HEK293 (cell line): ENCODE measurements around the gene GTF3C4.

Source experiments
- AEBP2 ChIP-seq: fragments of 450-650 bp; formaldehyde crosslinking; IDR thresholded peaks from 2 replicates; pipeline ENCODE4 v1.5.1; 2016; ENCODE audit warnings: missing biosample characterization, missing genetic modification characterization, borderline replicate concordance
- EGR2 ChIP-seq: fragments of 450-650 bp; formaldehyde crosslinking; IDR thresholded peaks from 2 replicates; pipeline ENCODE4 v1.5.1; 2016; ENCODE audit warnings: low read depth, missing biosample characterization, missing genetic modification characterization
- KLF10 ChIP-seq: fragments of 450-650 bp; IDR thresholded peaks from 2 replicates; pipeline ENCODE4 v1.5.1; 2018; ENCODE audit warnings: missing biosample characterization, mild to moderate bottlenecking, missing genetic modification characterization
- KLF8 ChIP-seq: fragments of 450-650 bp; formaldehyde crosslinking; IDR thresholded peaks from 2 replicates; pipeline ENCODE4 v1.5.1; 2016; ENCODE audit warnings: missing biosample characterization, missing genetic modification characterization
- MYNN ChIP-seq: fragments of 450-650 bp; formaldehyde crosslinking; IDR thresholded peaks from 2 replicates; pipeline ENCODE4 v1.5.1; 2016; ENCODE audit warnings: missing biosample characterization, missing genetic modification characterization, borderline replicate concordance
- PBX3 ChIP-seq: sonication (generic); formaldehyde crosslinking; IDR thresholded peaks from 2 replicates; pipeline ENCODE4 v1.8.1; 2022; ENCODE audit warnings: mild to moderate bottlenecking, moderate library complexity, missing genetic modification reagents
- PRDM2 ChIP-seq: fragments of 450-650 bp; formaldehyde crosslinking; IDR thresholded peaks from 2 replicates; pipeline ENCODE4 v1.5.1; 2016; ENCODE audit warnings: missing biosample characterization, missing genetic modification characterization, borderline replicate concordance
- REPIN1 ChIP-seq: fragments of 450-650 bp; formaldehyde crosslinking; IDR thresholded peaks from 2 replicates; pipeline ENCODE4 v1.5.1; 2017; ENCODE audit warnings: missing biosample characterization, missing genetic modification characterization, low read depth
- SP2 ChIP-seq: fragments of 450-650 bp; formaldehyde crosslinking; IDR thresholded peaks from 2 replicates; pipeline ENCODE4 v1.5.1; 2016; ENCODE audit warnings: missing biosample characterization, missing genetic modification characterization
- SP7 ChIP-seq: fragments of 450-650 bp; formaldehyde crosslinking; IDR thresholded peaks from 2 replicates; pipeline ENCODE4 v1.5.1; 2016; ENCODE audit warnings: missing biosample characterization, missing genetic modification characterization
- YY1 ChIP-seq: fragments of 450-650 bp; formaldehyde crosslinking; IDR thresholded peaks from 2 replicates; pipeline ENCODE4 v1.5.1; 2018; ENCODE audit warnings: missing biosample characterization, missing genetic modification characterization
- ZBTB48 ChIP-seq: fragments of 450-650 bp; formaldehyde crosslinking; IDR thresholded peaks from 2 replicates; pipeline ENCODE4 v1.5.1; 2016; ENCODE audit warnings: missing biosample characterization, missing genetic modification characterization
- ZBTB7A ChIP-seq: fragments of 450-650 bp; formaldehyde crosslinking; IDR thresholded peaks from 2 replicates; pipeline ENCODE4 v1.5.1; 2016; ENCODE audit warnings: low read depth, missing biosample characterization, missing genetic modification characterization
- ZFHX2 ChIP-seq: fragments of 450-650 bp; formaldehyde crosslinking; conservative IDR thresholded peaks from 2 replicates; pipeline ENCODE4 v1.5.1; 2016; ENCODE audit warnings: missing biosample characterization, missing genetic modification characterization
- ZFP37 ChIP-seq: fragments of 450-650 bp; formaldehyde crosslinking; IDR thresholded peaks from 2 replicates; pipeline ENCODE4 v1.5.1; 2016; ENCODE audit warnings: missing biosample characterization, missing genetic modification characterization
- ZNF155 ChIP-seq: fragments of 450-650 bp; formaldehyde crosslinking; IDR thresholded peaks from 2 replicates; pipeline ENCODE4 v1.5.1; 2016; ENCODE audit warnings: missing biosample characterization, missing genetic modification characterization
- ZNF175 ChIP-seq: fragments of 450-650 bp; formaldehyde crosslinking; IDR thresholded peaks from 2 replicates; pipeline ENCODE4 v1.5.1; 2016; ENCODE audit warnings: missing biosample characterization, missing genetic modification characterization
- ZNF473 ChIP-seq: fragments of 450-650 bp; formaldehyde crosslinking; IDR thresholded peaks from 2 replicates; pipeline ENCODE4 v1.5.1; 2017; ENCODE audit warnings: missing biosample characterization, missing genetic modification characterization
- ZNF48 ChIP-seq: fragments of 450-650 bp; formaldehyde crosslinking; IDR thresholded peaks from 2 replicates; pipeline ENCODE4 v1.5.1; 2016; ENCODE audit warnings: missing biosample characterization, missing genetic modification characterization
- ZNF529 ChIP-seq: fragments of 450-650 bp; formaldehyde crosslinking; IDR thresholded peaks from 2 replicates; pipeline ENCODE4 v1.5.1; 2017; ENCODE audit warnings: missing genetic modification characterization, missing biosample characterization; ENCODE audit not compliant: insufficient replicate concordance
- ZNF558 ChIP-seq: fragments of 450-650 bp; formaldehyde crosslinking; IDR thresholded peaks from 2 replicates; pipeline ENCODE4 v1.5.1; 2016; ENCODE audit warnings: missing biosample characterization, missing genetic modification characterization
- ZNF600 ChIP-seq: fragments of 450-650 bp; formaldehyde crosslinking; IDR thresholded peaks from 2 replicates; pipeline ENCODE4 v1.5.1; 2016; ENCODE audit warnings: missing biosample characterization, missing genetic modification characterization
- ZNF629 ChIP-seq: fragments of 450-650 bp; formaldehyde crosslinking; IDR thresholded peaks from 2 replicates; pipeline ENCODE4 v1.5.1; 2017; ENCODE audit warnings: missing biosample characterization, missing genetic modification characterization
- ZNF747 ChIP-seq: fragments of 450-650 bp; formaldehyde crosslinking; IDR thresholded peaks from 2 replicates; pipeline ENCODE4 v1.5.1; 2016; ENCODE audit warnings: missing biosample characterization, missing genetic modification characterization
- ZNF843 ChIP-seq: fragments of 450-650 bp; formaldehyde crosslinking; IDR thresholded peaks from 2 replicates; pipeline ENCODE4 v1.5.1; 2016; ENCODE audit warnings: missing biosample characterization, missing genetic modification characterization
- ZSCAN16 ChIP-seq: fragments of 450-650 bp; formaldehyde crosslinking; IDR thresholded peaks from 2 replicates; pipeline ENCODE4 v1.5.1; 2016; ENCODE audit warnings: missing biosample characterization, missing genetic modification characterization
- ZSCAN18 ChIP-seq: fragments of 450-650 bp; formaldehyde crosslinking; IDR thresholded peaks from 2 replicates; pipeline ENCODE4 v1.5.1; 2016; ENCODE audit warnings: missing biosample characterization, missing genetic modification characterization
- ZSCAN4 ChIP-seq: fragments of 450-650 bp; formaldehyde crosslinking; IDR thresholded peaks from 2 replicates; pipeline ENCODE4 v1.5.1; 2017; ENCODE audit warnings: missing biosample characterization, missing genetic modification characterization

The GTF3C4 gene

GRCh38 chr9:132669698-132670456 lies 387 bp upstream of the GTF3C4 start, which contains the start of gene DDX31 (continued):
- TF ChIP-seq PRDM2 (tag by site-specific recombination): no peak
- peak; percentile 63; the same call in 1 of the 2 replicates for TF ChIP-seq SP7
- peak; percentile 70 for TF ChIP-seq SP2 (tag by site-specific recombination)
- peak; percentile 86; the same call in 1 of the 2 replicates for TF ChIP-seq REPIN1 (tag by site-specific recombination)
- TF ChIP-seq ZFHX2 (tag by site-specific recombination): peak; percentile 94
- TF ChIP-seq YY1: peak; percentile 78
- no peak for TF ChIP-seq ZBTB7A (tag by site-specific recombination)
- TF ChIP-seq ZSCAN4 (tag by site-specific recombination): no peak; the same call in 1 of the 2 replicates
- no peak for TF ChIP-seq ZNF155 (tag by site-specific recombination)
- no peak for TF ChIP-seq ZSCAN16
- TF ChIP-seq ZNF473 (tag by site-specific recombination): no peak
- no peak for TF ChIP-seq MYNN (tag by site-specific recombination)
- no peak for TF ChIP-seq ZNF747 (tag by site-specific recombination)
- TF ChIP-seq ZNF629: peak; percentile 70
- TF ChIP-seq ZNF600 (tag by site-specific recombination): peak; percentile 97
- peak; percentile 88; the same call in 1 of the 2 replicates for TF ChIP-seq PBX3 (CRISPR knock-in tag)
- no peak for TF ChIP-seq ZNF175 (tag by site-specific recombination)
- peak; percentile 45; the same call in 1 of the 2 replicates for TF ChIP-seq ZNF843 (tag by site-specific recombination)
- TF ChIP-seq ZFP37: peak; percentile 78; the same call in 1 of the 2 replicates
- peak; percentile 77 for TF ChIP-seq KLF8 (tag by site-specific recombination)
- TF ChIP-seq AEBP2: no peak
- peak; percentile 82 for TF ChIP-seq ZBTB48 (tag by site-specific recombination)
- TF ChIP-seq ZNF48 (tag by site-specific recombination): no peak
- no peak for TF ChIP-seq ZNF558
- TF ChIP-seq EGR2 (tag by site-specific recombination): peak; percentile 88
- no peak for TF ChIP-seq ZNF529 (tag by site-specific recombination)
- peak; percentile 82 for TF ChIP-seq KLF10 (tag by site-specific recombination)
- no peak for TF ChIP-seq ZSCAN18 (tag by site-specific recombination)
